SK-N-SH (cell line): ENCODE results near the gene DPP10. TPM values are rescaled to one million over a fixed set of nuclear protein-coding genes. Genes with fewer than 3 reads are reported as not detected.

Experiments used
- CTCF ChIA-PET: fragments of 300-600, 350-600 bp; formaldehyde crosslinking; extraction: SDS; loops from one replicate; lab custom pipeline; 2021; lab: Yijun Ruan, JAX
- POLR2A ChIA-PET: fragments of 350-600 bp; sonication (Branson Sonifier 250); formaldehyde crosslinking; extraction: SDS; loops from one replicate; lab custom pipeline; 2020; ENCODE audit warnings: antibody characterized with exemption, inconsistent platforms; lab: Yijun Ruan, JAX
- DNase-seq: peaks from one replicate; pipeline ENCODE4 v3.0.0; 2012
- H2AFZ ChIP-seq: fragments of 200-600 bp; sonication (generic); 2 replicates; pipeline ENCODE4 v1.8.1; 2016; ENCODE audit warnings: antibody characterized with exemption, mild to moderate bottlenecking, low read depth
- H3F3A ChIP-seq: fragments of 200-600 bp; sonication (generic); replicated peaks from 2 replicates; pipeline ENCODE3; 2016; ENCODE audit warnings: antibody characterized with exemption, mild to moderate bottlenecking; ENCODE audit not compliant: insufficient read depth
- H3K27ac ChIP-seq, 2 experiments: fragments of 200-500 bp in 1 of 2; fragments of 200-600 bp in 1 of 2; sonication (Bioruptor generic) in 1 of 2; sonication (generic), shearing (Covaris generic) in 1 of 2; 2 replicates each; pipeline versions ENCODE4 v1.5.1 to v1.6.1; 2014 to 2016; ENCODE audit warnings: low read depth in 2 of 2, inconsistent platforms in 1 of 2, low read length in 1 of 2, mild to moderate bottlenecking in 1 of 2, mixed read lengths in 1 of 2
- H3K27me3 ChIP-seq: fragments of 200-600 bp; sonication (generic), shearing (Covaris generic); 2 replicates; pipeline ENCODE4 v1.6.1; 2016; ENCODE audit warnings: mixed run types; ENCODE audit not compliant: insufficient read depth
- H3K36me3 ChIP-seq, 2 experiments: fragments of 200-500 bp in 1 of 2; fragments of 200-600 bp in 1 of 2; sonication (Bioruptor generic) in 1 of 2; sonication (generic) in 1 of 2; replicated peaks in 1 of 2; 2 replicates each; pipeline versions ENCODE3 to v1.5.1; 2014 to 2016; ENCODE audit warnings: low read length in 1 of 2, mild to moderate bottlenecking in 1 of 2; ENCODE audit not compliant: insufficient read depth in 2 of 2, control insufficient read depth in 1 of 2
- H3K4me1 ChIP-seq, 2 experiments: fragments of 200-500 bp in 1 of 2; fragments of 200-600 bp in 1 of 2; sonication (Bioruptor generic) in 1 of 2; sonication (generic), shearing (Covaris generic) in 1 of 2; 2 replicates each; pipeline versions ENCODE4 v1.5.1 to v1.6.1; 2014 to 2016; ENCODE audit warnings: low read depth in 1 of 2, low read length in 1 of 2, mixed run types in 1 of 2; ENCODE audit not compliant: insufficient read depth in 2 of 2, control insufficient read depth in 1 of 2
- H3K4me2 ChIP-seq: fragments of 200-600 bp; sonication (generic), shearing (Covaris generic); 2 replicates; pipeline ENCODE4 v1.6.1; 2017; ENCODE audit warnings: mixed run types
- H3K4me3 ChIP-seq, 2 experiments: fragments of 200-500 bp in 1 of 2; fragments of 200-600 bp in 1 of 2; sonication (Bioruptor generic) in 1 of 2; sonication (generic), shearing (Covaris generic) in 1 of 2; 2 replicates each; pipeline versions ENCODE4 v1.5.1 to v1.8.1; 2014 to 2016; ENCODE audit warnings: low read depth in 2 of 2, inconsistent platforms in 1 of 2, low read length in 1 of 2, mild to moderate bottlenecking in 1 of 2, mixed read lengths in 1 of 2, moderate library complexity in 1 of 2
- H3K79me2 ChIP-seq: fragments of 200-600 bp; sonication (generic); 2 replicates; pipeline ENCODE4 v1.8.1; 2017; ENCODE audit warnings: mild to moderate bottlenecking; ENCODE audit not compliant: insufficient read depth
- H3K9ac ChIP-seq: fragments of 200-600 bp; sonication (generic); 2 replicates; pipeline ENCODE4 v1.6.1; 2017; ENCODE audit warnings: mixed run types
- H3K9me2 ChIP-seq: fragments of 200-600 bp; sonication (generic); 2 replicates; pipeline ENCODE4 v1.6.1; 2017; ENCODE audit warnings: mixed run types
- H3K9me3 ChIP-seq: fragments of 200-600 bp; sonication (generic); 2 replicates; pipeline ENCODE4 v1.6.1; 2017; ENCODE audit warnings: mixed run types, mild to moderate bottlenecking, moderate library complexity
- H4K20me1 ChIP-seq: fragments of 200-600 bp; sonication (generic); 2 replicates; pipeline ENCODE4 v1.6.1; 2017; ENCODE audit warnings: mild to moderate bottlenecking, mixed run types; ENCODE audit not compliant: insufficient read depth
- CHD2 ChIP-seq: fragments of 150-350 bp; IDR thresholded peaks from 2 replicates; pipeline ENCODE4 v1.6.1; 2018; ENCODE audit warnings: low read length; ENCODE audit not compliant: partially characterized antibody
- EP300 ChIP-seq, 2 experiments: IDR thresholded peaks; 2 replicates each; pipeline versions ENCODE4 v1.4.0 to v1.6.1; 2012; ENCODE audit warnings: borderline replicate concordance in 1 of 2, low read depth in 1 of 2, low read length in 1 of 2
- FOXM1 ChIP-seq: IDR thresholded peaks from 2 replicates; pipeline ENCODE4 v1.4.0; 2012; ENCODE audit warnings: low read depth, mild to moderate bottlenecking
- GATA2 ChIP-seq: sonication (generic); formaldehyde crosslinking; IDR thresholded peaks from 2 replicates; pipeline ENCODE4 v1.5.0; 2020; ENCODE audit warnings: mild to moderate bottlenecking, missing genetic modification reagents
- IRF3 ChIP-seq: fragments of 150-350 bp; IDR thresholded peaks from 2 replicates; pipeline ENCODE4 v1.6.1; 2016; ENCODE audit warnings: mild to moderate bottlenecking, low read depth, low read length
- JUND ChIP-seq: IDR thresholded peaks from 2 replicates; pipeline ENCODE4 v1.4.0; 2012
- MEF2A ChIP-seq: IDR thresholded peaks from 2 replicates; pipeline ENCODE4 v1.4.0; 2012; ENCODE audit warnings: low read depth, borderline replicate concordance
- NFIC ChIP-seq: IDR thresholded peaks from 2 replicates; pipeline ENCODE4 v1.4.0; 2012; ENCODE audit warnings: borderline replicate concordance
- NRF1 ChIP-seq: IDR thresholded peaks from 2 replicates; pipeline ENCODE4 v1.6.1; 2012; ENCODE audit warnings: low read depth, mild to moderate bottlenecking, low read length
- RCOR1 ChIP-seq: fragments of 150-350 bp; IDR thresholded peaks from 2 replicates; pipeline ENCODE4 v1.6.1; 2017; ENCODE audit warnings: antibody characterized with exemption, low read length
- REST ChIP-seq: IDR thresholded peaks from 2 replicates; pipeline ENCODE4 v1.6.1; 2012; ENCODE audit warnings: mild to moderate bottlenecking, low read depth, low read length, moderate library complexity
- RFX5 ChIP-seq: IDR thresholded peaks from 2 replicates; pipeline ENCODE4 v1.6.1; 2012; ENCODE audit warnings: mild to moderate bottlenecking, improper control_type of control experiment, low read length
- TAF1 ChIP-seq: IDR thresholded peaks from 2 replicates; pipeline ENCODE4 v1.6.1; 2012; ENCODE audit warnings: low read depth, mild to moderate bottlenecking, low read length, moderate library complexity, borderline replicate concordance
- TCF12 ChIP-seq: IDR thresholded peaks from 2 replicates; pipeline ENCODE4 v1.4.0; 2012
- USF1 ChIP-seq: IDR thresholded peaks from 2 replicates; pipeline ENCODE4 v1.4.0; 2012; ENCODE audit warnings: low read depth, borderline replicate concordance
- YY1 ChIP-seq: IDR thresholded peaks from 2 replicates; pipeline ENCODE4 v1.4.0; 2012; ENCODE audit warnings: low read depth, mild to moderate bottlenecking
- WGBS: methylation state at CpG from one replicate; pipeline ENCODE4 v1.1.6; 2017; ENCODE audit warnings: low lambda C conversion rate; 5-methylcytosine and 5-hydroxymethylcytosine counted together
- polyA plus RNA-seq, 3 experiments: library from polyadenylated mRNA; depleted of rRNA; stranded (reverse); fragments of >200 nt; gene quantifications; 2 replicates each; pipeline ENCODE4 v1.2.3, GENCODE V29; 2012

The DPP10 gene
- polyA plus RNA-seq, 1 of the 3 experiments (the other 2 are of a cell fraction) = not detected

GRCh38 chr2:115400940-115401339 is 958.5 kb downstream of the DPP10 start:
- Histone ChIP-seq H3K79me2 (no peaks in the 10 kb centered on the region), H3K9ac (no peak overlapping the region), H3K36me3 (no peaks in the 10 kb centered on the region), H3K4me3 (no peak overlapping the region), H3K9me3 (no peaks in the 10 kb centered on the region), H3F3A (no peaks in the 10 kb centered on the region), H2AFZ (no peak overlapping the region), H3K27ac (no peak overlapping the region), H3K9me2 (no peaks in the 10 kb centered on the region), H3K4me2 (no peak overlapping the region), H4K20me1 (no peaks in the 10 kb centered on the region), H3K4me1 (no peaks in the 10 kb centered on the region), H3K27me3 (no peaks in the 10 kb centered on the region)
- TF ChIP-seq RCOR1 (no peak), IRF3 (no peak), CHD2 (no peak), TCF12 (no peak), YY1 (no peak), NRF1 (no peak), REST (no peak), NFIC (no peak), RFX5 (no peak), GATA2 (CRISPR knock-in tag) (no peak), EP300 (IDR thresholded peaks at IDR 0.05; ENCODE audit: borderline replicate concordance in 1 of 2, low read depth in 1 of 2, low read length in 1 of 2) (no peak), TAF1 (no peak), FOXM1 (no peak), USF1 (no peak), JUND (no peak), MEF2A (no peak)
- ChIA-PET POLR2A (no interaction called here), CTCF (no interaction called here)
- WGBS = 16% methylated on average over 2 of the region's 2 CpGs
- DNase-seq = no peak
